HuH-7.5 (cell line): ENCODE results near the gene SHTN1.

Experiments used
- DNase-seq: peaks from one replicate; pipeline ENCODE4 v3.0.0; 2011; ENCODE audit warnings: low spot score

SHTN1 gene

GRCh38 chr10:116833986-116834985 is 170.7 kb downstream of the SHTN1 start:
- DNase-seq = no peak

- DNase-seq = no peak
Observed at GRCh38 chr10:116831790-116832189, 173.2 kb downstream of the SHTN1 start.
